HFF-Myc (cell line): ENCODE results near the gene NRG2.

Experiments
- DNase-seq: peaks from one replicate; pipeline ENCODE4 v3.0.0-alpha.2; 2011; ENCODE audit warnings: low read depth; ENCODE audit errors: extremely low read depth
- H3K4me3 ChIP-seq: replicated peaks from 2 replicates; pipeline ENCODE4 v1.5.1; 2011; ENCODE audit warnings: low read depth, mild to moderate bottlenecking, control low read depth, low read length
- TF ChIP-seq, protein P1 (sequence below): IDR thresholded peaks from 2 replicates; pipeline ENCODE4 v1.5.1; 2012; ENCODE audit warnings: mild to moderate bottlenecking, low read depth, low read length, control low read depth; ENCODE audit errors: missing control alignments

Gene NRG2

DNA sequence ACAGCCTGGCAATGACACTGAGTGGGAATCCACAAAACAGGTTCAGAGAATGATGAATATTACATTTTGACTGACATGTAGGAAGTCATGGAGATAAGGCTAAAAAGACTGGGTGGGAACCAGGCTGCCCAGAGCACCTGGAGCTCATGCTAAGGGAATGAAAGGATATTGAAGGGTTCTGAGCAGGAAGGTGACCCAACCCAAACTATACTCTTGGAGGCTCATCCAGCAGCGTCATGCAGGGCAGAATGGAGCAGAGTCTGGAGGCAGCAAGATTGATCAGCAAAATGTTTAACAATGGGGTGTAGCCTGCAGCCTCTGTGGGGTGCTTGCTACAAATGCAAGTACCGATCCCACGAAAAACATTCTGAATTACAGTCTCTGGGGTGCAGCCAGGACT lies 127.3 kb downstream of the NRG2 start:
- no peak for DNase-seq
- TF ChIP-seq, protein P1, sequence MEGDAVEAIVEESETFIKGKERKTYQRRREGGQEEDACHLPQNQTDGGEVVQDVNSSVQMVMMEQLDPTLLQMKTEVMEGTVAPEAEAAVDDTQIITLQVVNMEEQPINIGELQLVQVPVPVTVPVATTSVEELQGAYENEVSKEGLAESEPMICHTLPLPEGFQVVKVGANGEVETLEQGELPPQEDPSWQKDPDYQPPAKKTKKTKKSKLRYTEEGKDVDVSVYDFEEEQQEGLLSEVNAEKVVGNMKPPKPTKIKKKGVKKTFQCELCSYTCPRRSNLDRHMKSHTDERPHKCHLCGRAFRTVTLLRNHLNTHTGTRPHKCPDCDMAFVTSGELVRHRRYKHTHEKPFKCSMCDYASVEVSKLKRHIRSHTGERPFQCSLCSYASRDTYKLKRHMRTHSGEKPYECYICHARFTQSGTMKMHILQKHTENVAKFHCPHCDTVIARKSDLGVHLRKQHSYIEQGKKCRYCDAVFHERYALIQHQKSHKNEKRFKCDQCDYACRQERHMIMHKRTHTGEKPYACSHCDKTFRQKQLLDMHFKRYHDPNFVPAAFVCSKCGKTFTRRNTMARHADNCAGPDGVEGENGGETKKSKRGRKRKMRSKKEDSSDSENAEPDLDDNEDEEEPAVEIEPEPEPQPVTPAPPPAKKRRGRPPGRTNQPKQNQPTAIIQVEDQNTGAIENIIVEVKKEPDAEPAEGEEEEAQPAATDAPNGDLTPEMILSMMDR, result no peak
- no peak overlapping the region for H3K4me3 ChIP-seq

DNA sequence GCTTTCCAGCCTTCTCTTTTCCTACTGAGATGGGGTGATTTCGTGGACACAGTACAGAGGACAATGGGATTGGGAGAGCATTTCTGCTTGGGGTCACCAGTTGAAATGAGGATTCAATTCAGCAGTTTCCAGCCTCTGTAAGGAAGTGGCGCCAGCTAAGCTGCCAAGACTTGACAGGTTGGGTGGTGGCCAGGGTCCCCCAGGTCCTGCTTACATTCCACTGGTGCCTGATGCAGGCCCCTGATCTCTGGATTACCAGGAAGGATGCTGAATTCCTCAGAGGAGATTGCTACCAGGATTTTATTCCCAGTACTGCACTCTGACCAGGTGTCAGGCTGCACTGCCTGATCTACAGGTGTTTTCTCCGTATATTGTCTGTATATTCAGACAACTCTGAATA lies 127.8 kb downstream of the NRG2 start:
- no peak overlapping the region for H3K4me3 ChIP-seq
- DNase-seq, result no peak
- TF ChIP-seq, protein P1, result no peak

DNA sequence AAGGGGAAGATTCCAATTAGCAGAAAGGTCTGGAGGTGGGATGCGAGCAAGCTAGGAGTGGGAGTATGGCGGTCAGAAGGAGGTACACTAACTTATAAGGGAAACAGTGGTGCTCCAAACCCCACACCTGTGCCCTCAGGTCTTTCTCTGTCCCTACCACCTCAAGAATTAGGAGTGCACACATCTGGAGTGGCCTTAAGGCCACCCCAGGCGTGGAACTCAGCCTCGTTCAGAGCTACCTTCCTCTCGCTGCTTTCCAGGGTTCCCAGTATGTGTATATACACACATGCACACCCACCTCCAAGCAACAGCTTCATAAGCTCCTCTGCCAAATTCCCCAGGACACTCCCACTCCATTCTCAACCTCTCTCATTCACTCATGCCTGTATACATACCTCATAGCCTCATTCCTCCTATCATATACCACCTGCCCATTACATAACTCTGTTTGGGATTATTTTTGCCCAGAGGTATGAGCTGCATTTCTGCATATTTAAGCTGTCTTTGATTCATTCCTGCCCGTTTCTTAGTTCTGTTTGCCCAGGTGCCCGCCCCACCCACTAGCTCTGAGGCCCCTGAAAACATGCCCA lies 128.8 kb downstream of the NRG2 start:
- no peak overlapping the region for H3K4me3 ChIP-seq
- no peak for DNase-seq
- TF ChIP-seq, protein P1, result no peak

DNA sequence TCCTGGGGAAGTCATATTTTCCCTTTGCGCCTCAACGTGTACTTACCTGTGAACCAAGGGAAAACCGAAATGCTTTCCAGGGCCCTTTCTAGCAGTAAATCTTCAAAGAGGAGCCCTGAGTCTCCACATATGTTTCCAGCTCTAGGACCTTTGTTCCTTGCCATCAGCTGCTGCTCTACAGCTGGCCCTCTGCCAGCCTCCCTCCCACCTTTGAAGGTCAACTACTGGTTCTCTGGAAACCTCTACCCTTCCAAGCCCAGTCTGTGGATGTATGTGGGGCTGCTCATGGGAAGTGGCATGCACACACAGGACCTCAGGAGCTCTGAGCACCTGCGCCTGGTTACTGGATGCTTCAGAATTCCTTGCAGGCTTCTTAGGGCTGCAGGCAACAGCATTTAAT lies 130.3 kb downstream of the NRG2 start:
- no peak overlapping the region for H3K4me3 ChIP-seq
- TF ChIP-seq, protein P1, result no peak
- DNase-seq, result no peak

DNA sequence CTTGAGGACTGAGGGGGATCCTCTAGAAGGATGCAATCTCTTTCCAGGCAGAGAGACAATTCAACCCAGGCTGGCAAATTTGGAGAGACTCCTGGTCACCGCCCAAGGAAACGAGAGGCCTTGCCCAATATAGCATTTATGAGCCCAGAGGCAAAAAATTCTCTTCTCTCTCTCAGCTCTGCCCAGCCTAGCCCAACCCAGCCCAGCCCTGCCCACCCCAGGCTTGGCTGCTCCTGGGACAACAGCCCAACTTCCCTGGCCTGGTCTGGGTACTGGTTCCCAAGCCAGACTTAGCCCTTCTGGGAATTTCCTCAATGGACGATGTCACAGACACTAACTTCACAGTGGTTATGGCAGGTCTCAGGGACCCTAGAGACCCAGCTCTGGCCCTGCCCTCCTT lies 130.9 kb downstream of the NRG2 start:
- TF ChIP-seq, protein P1, result no peak
- H3K4me3 ChIP-seq, result no peak overlapping the region
- no peak for DNase-seq

DNA sequence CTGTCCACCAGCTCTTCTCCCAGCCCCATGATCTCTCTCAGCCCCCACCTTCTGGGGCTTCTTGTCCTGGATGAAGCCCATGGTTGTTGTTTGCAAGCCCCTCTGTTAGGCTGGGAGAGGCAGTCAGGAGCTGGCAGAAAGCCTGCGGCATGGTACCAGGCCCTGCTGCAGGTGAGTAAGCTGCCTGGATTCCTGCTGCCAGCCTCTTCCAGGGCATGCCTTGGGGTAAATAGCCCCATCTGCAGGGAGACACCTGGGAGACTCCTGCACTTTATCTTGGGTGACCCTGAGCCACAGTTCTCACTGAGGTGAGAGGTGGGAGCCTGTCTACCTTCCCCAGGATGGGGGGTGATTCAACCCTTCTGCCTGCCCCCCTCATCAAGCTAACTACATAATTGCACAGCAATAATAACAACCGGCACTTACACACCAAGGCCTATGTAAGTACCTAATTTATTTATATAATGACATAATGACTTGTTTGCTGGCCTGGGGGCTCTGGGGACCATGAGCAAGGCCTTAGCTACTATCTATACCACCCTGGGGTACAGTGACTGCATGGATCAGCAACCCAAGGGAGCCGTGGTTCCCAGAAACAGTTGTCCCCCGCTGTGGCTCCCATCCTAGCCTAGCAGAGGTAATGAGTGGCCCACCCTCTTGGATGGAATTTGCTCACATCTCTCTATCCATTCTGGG lies 131.5 kb downstream of the NRG2 start:
- TF ChIP-seq, protein P1, result no peak
- no peak overlapping the region for H3K4me3 ChIP-seq
- no peak for DNase-seq
